ENCODE measurements around the gene TFAP2E.

- TF ChIP-seq CTCF (IDR thresholded peaks at IDR 0.05) = no peak
- no peak for TF ChIP-seq POLR2A (IDR thresholded peaks at IDR 0.05)
Measured at GRCh38 chr1:35592991-35593769, 20.1 kb downstream of the TFAP2E start.

Measured in body of pancreas (tissue), 4 donors.